GM12892 (cell line): ENCODE results near the gene INAFM1.

Source experiments
- POLR2A ChIP-seq: IDR thresholded peaks from 2 replicates; pipeline ENCODE4 v1.6.1; 2011; ENCODE audit warnings: low read depth, low read length, control low read depth
- POLR2AphosphoS5 ChIP-seq: IDR thresholded peaks from 2 replicates; pipeline ENCODE4 v1.6.1; 2011; ENCODE audit warnings: low read depth, low read length, control low read depth
- TAF1 ChIP-seq: IDR thresholded peaks from 2 replicates; pipeline ENCODE4 v1.6.1; 2011; ENCODE audit warnings: low read depth, mild to moderate bottlenecking, control low read depth, low read length, borderline replicate concordance

- TF ChIP-seq POLR2AphosphoS5 (no peak), TAF1 (no peak), POLR2A (no peak)
Measured at GRCh38 chr19:47319923-47320871, 45.5 kb downstream of the INAFM1 start.
